GM23248 (cell line): Measurements from ENCODE around the gene TENM4.

ENCODE experiments used
- EZH2 ChIP-seq: fragments of 200-600 bp; sonication (generic); IDR thresholded peaks from 2 replicates; pipeline ENCODE4 v1.6.1; 2018; ENCODE audit warnings: antibody characterized with exemption, mild to moderate bottlenecking; ENCODE audit not compliant: insufficient read depth, poor library complexity, severe bottlenecking
- EZH2phosphoT487 ChIP-seq: fragments of 200-600 bp; sonication (generic); IDR thresholded peaks from 2 replicates; pipeline ENCODE4 v1.6.1; 2018; ENCODE audit warnings: antibody characterized with exemption, moderate library complexity, mild to moderate bottlenecking, low read depth; ENCODE audit not compliant: insufficient read depth

DNA sequence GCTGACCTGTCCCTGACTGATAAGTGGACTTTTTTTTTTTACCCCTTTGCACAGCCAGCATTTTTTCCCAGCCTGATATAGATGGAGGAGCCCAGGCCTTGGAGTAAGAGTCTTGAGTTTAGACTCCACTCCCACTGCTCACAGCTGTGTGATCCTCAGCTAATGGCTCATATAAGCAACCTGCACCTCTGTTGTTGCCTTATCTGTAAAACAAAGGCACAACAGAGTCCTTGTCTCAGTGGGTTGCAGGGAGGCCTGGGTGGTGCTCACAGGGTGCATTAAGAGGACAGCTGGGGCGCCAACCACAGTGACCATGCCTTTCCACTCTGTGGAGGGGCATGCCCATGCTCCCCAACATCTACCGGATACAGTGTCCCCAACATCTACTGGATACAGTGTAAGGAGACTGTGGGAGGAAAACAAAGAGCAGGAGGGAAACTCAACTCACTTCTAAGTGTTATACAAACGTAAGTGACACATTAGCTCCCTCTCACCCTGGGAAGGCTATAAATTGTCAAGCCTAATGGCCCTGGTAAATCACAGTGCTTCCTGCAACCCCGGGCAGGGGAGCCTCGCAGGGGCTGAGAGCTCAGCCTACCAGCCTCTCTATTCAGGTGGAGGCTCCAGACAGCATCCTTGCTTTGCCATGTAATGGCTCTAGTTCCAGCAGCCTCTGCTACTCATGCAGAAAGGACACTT is 109.5 kb downstream of the TENM4 start:
- TF ChIP-seq EZH2 (no peak), EZH2phosphoT487 (no peak)
